GM12874 (cell line): Measurements from ENCODE around the gene TMEM11.

Experiments
- TF ChIP-seq, protein P1 (sequence below): IDR thresholded peaks from 2 replicates; pipeline ENCODE4 v1.5.1; 2011; ENCODE audit warnings: low read depth, mild to moderate bottlenecking, control low read depth, low read length, moderate library complexity; ENCODE audit not compliant: insufficient read depth

Gene TMEM11

DNA sequence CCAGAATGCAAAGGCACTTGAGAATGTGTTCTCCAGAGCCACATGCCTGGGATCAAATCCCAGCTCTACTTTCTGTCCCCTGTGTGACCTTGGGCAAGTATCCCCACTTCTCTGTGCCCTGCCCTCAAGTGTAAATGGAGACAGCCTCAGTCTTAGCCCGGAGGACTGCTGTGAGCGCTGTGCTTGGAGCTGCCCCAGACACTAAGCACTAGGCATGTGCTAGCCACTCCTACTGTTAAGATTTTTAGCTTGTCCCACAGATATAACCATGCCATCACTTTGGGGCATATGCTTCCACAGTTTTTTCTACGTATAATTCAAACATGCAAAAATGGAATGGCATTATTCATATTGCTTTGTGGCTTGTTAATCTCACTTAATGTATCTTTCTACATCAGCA is 29.4 kb downstream of the TMEM11 start:
- TF ChIP-seq, protein P1, sequence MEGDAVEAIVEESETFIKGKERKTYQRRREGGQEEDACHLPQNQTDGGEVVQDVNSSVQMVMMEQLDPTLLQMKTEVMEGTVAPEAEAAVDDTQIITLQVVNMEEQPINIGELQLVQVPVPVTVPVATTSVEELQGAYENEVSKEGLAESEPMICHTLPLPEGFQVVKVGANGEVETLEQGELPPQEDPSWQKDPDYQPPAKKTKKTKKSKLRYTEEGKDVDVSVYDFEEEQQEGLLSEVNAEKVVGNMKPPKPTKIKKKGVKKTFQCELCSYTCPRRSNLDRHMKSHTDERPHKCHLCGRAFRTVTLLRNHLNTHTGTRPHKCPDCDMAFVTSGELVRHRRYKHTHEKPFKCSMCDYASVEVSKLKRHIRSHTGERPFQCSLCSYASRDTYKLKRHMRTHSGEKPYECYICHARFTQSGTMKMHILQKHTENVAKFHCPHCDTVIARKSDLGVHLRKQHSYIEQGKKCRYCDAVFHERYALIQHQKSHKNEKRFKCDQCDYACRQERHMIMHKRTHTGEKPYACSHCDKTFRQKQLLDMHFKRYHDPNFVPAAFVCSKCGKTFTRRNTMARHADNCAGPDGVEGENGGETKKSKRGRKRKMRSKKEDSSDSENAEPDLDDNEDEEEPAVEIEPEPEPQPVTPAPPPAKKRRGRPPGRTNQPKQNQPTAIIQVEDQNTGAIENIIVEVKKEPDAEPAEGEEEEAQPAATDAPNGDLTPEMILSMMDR: no peak

DNA sequence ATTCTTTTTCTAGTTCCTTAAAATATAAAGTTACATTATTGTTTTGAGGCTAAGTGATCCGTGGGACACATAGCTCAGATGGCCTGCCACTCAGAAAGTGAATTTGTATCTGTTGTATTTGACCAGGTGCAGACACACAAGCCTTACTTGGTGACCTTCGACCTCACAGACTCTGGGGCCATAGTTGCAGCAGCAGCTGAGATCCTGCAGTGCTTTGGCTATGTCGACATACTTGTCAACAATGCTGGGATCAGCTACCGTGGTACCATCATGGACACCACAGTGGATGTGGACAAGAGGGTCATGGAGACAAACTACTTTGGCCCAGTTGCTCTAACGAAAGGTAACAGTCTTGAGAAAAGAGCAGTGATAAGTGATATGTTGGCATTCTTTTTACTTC is 30.5 kb downstream of the TMEM11 start:
- TF ChIP-seq, protein P1: no peak

DNA sequence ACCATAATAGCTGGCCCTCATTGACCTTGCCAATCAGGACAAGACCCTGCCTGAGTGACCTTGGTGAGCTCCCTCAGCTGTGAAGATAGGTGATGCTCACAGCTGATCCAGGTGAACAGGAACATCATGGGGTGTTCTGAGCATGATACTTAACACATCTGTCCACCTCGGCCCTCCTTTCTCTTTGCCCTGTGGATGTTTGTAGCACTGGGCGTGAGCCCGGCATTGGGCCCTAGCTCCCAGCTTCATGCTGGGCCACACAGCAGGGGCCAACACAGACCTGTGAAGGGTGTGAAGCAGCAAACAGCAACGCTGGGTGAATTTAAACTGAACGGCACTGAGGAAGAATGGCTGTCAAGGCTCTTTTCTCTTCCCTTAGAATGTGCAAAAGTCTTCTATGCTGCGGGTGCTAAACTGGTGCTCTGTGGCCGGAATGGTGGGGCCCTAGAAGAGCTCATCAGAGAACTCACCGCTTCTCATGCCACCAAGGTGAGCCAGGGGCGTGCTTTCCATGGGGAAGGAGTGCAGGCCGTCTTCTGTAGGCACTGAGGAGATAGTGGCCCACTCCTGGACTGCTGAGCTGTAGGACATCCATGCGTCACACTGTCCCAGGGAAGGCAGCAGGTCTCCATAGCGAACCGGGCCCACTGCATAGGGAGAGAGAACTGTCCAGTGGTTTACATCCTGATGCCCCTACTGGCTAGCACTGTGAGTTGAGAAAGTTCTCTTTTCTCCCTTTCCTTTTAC is 35.9 kb downstream of the TMEM11 start:
- TF ChIP-seq, protein P1: no peak

DNA sequence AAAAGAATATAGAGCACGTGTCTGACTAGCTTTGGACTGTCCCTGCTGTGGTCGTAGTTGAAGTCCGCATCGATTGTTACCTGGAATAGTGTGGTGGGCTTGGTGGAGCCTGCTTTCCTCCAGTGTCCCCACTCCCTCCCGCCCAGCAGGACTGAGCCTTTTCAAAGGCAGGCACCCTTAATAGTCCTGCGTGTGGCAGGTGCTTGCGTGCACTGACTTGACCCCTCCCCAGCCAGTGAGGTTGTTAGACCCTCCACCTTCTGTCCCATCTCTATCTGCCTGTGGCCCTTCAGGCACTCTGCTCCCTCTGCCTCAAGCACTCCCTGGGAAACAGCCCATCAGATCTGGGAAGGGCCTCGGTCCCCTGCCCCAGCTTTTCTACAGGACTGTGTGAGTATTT is 36.6 kb downstream of the TMEM11 start:
- TF ChIP-seq, protein P1: no peak

DNA sequence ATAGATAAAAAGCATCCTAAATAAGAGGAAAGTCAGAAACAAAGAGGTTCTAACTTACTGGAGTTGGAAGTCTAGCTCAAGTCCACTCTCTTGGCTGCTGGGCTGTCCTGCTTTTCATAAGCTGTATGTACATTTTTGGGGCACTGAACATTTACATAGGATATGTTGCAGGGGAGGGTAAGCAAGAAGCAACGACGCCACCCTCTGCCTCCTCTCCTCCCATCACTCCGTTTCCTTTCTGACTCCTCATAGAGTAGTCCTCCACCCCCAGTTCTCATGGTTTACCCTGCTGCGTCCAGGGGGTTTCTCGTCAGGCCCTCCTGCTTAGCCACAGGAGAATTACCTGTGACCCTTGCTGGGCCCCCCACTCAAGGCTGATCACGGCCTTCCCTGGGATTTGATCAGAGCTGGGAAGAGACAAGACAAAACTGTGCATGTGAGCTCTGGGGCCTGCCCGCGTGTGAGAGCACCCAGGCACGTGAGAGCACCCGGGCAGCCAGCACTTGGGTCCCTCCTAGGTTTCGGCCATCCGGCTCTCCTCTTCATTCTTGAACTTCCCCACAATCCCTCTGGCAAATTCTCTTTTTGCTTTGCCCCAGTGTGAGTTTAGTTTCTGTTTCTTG is 37.1 kb downstream of the TMEM11 start:
- TF ChIP-seq, protein P1: no peak

DNA sequence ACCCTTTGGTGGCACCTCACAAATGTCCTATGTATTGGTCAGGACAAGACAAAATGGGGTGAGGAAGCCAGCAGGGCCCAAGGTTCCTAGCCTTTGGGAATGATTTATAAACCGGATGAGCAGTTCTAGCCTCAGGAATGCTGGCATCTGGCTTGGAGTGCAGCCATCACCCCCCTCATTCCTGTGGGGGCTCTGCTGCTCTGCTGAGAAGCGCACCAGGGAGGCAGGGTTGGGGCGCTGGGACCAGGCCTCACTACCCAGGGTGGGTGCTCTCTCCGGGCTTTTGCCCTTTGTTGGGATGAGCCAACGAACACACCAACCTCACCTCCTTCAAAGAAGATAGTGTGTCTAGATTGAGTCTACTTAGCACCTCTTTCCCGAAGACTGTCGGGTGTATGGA is 39.2 kb downstream of the TMEM11 start:
- TF ChIP-seq, protein P1: no peak

DNA sequence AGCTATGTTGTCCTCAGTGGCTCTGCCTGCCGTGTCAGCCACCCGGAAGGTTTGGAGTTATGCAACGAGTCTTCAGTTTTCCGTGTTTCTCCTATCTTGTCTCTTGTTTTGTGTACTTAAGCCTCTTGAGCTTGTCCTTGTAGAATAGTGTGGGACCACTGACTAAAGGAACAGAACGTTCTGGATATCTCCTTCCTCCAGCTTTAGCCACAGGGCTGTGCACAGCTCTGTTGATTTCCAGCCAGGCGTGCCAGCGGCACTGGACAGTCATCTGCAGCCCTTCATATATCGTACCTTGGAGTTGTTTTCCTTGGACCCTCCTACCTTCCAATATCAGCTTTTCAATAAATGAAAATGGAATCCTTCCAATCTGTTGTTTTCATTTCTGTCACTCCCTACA is 39.8 kb downstream of the TMEM11 start:
- TF ChIP-seq, protein P1: no peak
